ENCODE measurements around the gene ANXA9.

The ANXA9 gene

DNA sequence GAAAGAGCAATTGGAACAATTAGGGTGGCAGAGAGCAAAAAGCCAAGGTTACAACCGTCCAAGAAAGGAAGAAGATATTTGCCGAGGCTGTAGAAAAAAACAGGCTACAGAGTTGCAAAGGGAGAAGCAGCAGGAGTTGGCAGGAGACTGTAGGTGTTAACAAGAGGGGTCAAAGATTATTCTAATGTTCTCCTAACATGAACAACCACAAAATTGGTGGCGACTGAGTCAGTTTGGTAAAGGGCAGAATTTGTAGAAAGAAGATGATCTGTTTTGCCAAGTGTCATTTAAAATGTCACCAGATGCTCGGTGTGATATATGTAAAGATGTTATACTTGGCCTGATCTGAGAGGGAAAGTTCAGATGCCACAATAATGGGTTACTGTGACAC is 25.8 kb downstream of the ANXA9 start:
- no peak for DNase-seq (ENCODE audit: low spot score)
- in situ Hi-C loops (cut with MboI; ENCODE audit: low sequenced_read_pairs, unreplicated experiment), result no loop called here
- TF ChIP-seq, protein P1, sequence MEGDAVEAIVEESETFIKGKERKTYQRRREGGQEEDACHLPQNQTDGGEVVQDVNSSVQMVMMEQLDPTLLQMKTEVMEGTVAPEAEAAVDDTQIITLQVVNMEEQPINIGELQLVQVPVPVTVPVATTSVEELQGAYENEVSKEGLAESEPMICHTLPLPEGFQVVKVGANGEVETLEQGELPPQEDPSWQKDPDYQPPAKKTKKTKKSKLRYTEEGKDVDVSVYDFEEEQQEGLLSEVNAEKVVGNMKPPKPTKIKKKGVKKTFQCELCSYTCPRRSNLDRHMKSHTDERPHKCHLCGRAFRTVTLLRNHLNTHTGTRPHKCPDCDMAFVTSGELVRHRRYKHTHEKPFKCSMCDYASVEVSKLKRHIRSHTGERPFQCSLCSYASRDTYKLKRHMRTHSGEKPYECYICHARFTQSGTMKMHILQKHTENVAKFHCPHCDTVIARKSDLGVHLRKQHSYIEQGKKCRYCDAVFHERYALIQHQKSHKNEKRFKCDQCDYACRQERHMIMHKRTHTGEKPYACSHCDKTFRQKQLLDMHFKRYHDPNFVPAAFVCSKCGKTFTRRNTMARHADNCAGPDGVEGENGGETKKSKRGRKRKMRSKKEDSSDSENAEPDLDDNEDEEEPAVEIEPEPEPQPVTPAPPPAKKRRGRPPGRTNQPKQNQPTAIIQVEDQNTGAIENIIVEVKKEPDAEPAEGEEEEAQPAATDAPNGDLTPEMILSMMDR (IDR thresholded peaks at IDR 0.05; ENCODE audit: borderline replicate concordance, control extremely low read depth, extremely low read depth, insufficient read depth, missing control alignments), result no peak

DNA sequence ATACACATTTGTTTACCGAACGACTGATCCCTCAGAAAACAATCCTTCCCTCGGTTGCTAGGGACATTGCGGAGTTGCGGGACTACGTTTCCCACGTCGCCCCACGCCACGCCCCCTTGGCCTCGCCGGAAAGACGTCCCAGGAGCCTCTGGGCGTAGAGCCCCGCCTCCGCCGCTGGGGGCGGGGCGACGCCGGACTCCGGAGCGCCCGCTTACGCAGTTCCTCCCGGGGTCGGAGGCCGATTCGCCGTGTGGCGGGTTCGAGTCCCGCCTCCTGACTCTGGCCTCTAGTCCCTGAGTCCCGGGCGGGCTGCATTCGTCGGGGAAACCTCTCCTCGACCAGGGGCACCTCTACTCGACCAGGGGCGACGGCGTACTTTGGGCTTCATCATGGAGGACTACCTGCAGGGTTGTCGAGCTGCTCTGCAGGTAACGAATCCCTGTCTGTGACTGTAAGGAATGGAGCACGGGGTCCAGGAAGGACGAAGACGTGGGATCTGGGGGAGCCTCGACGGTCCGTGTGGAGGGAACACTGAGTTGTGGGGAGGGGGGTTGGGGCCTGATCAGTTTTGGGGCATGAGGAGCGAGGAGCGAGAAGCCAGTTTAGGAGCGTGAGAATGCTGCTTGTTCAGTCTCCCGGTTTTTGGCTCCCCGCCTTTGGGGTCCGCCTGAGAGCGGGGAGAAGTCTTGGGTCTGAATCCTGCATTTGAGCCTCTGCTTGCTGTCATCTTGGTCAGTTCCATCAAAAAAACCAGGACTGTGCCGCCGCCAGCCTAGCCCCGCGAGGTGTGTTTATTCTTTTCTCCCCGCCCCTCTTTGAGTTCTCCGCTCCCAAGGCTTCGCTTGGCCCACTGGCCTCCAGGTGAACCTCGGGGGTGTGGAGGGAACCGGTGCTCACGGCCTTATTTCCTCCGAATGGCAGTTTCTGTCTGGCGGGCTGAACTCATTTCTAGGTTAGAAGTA is 26.4 kb downstream of the ANXA9 start, which contains the start of gene PRUNE1:
Gene PRUNE1 (plus strand): TSS at position 206 of the 962 bp plus-strand sequence. CDS start 184 bp downstream, at position 390.
- TF ChIP-seq, protein P1 (IDR thresholded peaks at IDR 0.05; ENCODE audit: borderline replicate concordance, control extremely low read depth, extremely low read depth, insufficient read depth, missing control alignments), result no peak
- in situ Hi-C loops (cut with MboI; ENCODE audit: low sequenced_read_pairs, unreplicated experiment), result no loop called here
- DNase-seq (ENCODE audit: low spot score), result peak; percentile 99

DNA sequence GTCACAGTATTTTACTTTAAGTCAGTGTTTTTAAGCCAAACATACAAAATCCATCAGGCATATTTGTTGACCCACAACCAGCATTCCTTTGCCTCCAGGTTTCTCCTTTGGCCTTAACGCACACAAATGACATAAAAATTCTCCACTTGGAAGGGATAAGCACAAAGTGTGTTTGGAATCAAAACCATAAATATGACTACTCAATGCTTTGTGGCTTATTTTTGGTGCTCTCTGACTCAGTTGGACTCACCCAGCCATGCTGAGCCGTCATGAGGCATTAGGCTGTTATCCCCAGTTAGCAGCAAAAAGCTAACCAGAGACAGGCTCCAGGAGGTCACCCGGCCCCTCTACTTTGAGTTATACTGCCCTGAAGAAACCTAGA is 27.1 kb downstream of the ANXA9 start:
- DNase-seq (ENCODE audit: low spot score), result no peak
- in situ Hi-C loops (cut with MboI; ENCODE audit: low sequenced_read_pairs, unreplicated experiment), result no loop called here
- TF ChIP-seq, protein P1 (IDR thresholded peaks at IDR 0.05; ENCODE audit: borderline replicate concordance, control extremely low read depth, extremely low read depth, insufficient read depth, missing control alignments), result no peak

DNA sequence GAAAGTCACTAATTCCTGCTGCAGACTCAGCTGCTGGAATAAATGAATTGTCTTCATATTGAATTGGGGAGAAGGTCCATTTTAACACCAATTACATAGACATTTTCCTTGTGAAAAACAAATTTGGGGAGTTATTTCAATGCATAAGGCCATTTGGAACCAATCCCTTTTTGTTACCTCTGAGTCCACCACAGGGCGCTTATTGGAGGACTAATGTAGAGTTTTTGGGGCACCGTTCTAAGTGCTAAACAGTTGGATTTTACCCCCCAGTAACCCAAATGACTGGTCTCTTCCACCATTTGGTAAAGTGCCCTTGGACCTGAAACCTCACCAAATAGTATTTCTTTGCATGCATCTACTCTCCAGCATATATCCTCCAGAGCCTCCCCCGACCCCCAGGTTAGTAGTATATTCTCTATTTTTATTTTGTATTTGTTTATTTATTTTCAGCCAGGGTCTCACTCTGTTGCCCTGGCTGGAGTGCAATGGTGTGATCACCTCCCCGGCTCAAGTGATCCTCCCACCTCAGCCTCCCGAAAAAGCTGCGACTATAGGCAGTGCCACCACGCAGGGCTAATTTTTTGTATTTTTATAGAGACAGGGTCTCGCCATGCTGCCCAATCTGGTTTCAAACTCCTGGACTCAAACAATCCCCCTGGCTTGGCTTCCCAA is 27.7 kb downstream of the ANXA9 start:
- no peak for DNase-seq (ENCODE audit: low spot score)
- in situ Hi-C loops (cut with MboI; ENCODE audit: low sequenced_read_pairs, unreplicated experiment), result no loop called here

DNA sequence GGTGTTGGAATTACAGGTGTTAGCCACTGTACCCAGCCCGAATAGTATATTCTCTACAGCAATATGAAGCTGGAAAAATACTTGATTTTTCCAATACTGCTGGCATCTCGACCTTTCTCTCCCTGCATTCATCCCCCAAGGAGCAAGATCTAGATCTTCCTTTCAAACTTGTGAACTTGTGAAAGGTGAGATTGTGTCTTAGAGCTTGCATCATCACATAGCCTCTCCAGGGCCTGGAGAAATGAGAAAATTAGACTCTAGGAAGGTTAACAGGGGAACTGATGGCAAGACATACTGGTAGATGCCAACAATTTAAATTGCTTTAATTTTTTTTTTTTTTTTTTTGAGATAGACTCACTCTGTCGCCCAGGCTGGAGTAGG is 28.2 kb downstream of the ANXA9 start:
- TF ChIP-seq, protein P1 (IDR thresholded peaks at IDR 0.05; ENCODE audit: borderline replicate concordance, control extremely low read depth, extremely low read depth, insufficient read depth, missing control alignments), result no peak
- no peak for DNase-seq (ENCODE audit: low spot score)
- in situ Hi-C loops (cut with MboI; ENCODE audit: low sequenced_read_pairs, unreplicated experiment), result no loop called here

More for the DNA sequence above, 27.7 kb downstream of the ANXA9 start:
- TF ChIP-seq, protein P1 (IDR thresholded peaks at IDR 0.05; ENCODE audit: borderline replicate concordance, control extremely low read depth, extremely low read depth, insufficient read depth, missing control alignments), result no peak

DNA sequence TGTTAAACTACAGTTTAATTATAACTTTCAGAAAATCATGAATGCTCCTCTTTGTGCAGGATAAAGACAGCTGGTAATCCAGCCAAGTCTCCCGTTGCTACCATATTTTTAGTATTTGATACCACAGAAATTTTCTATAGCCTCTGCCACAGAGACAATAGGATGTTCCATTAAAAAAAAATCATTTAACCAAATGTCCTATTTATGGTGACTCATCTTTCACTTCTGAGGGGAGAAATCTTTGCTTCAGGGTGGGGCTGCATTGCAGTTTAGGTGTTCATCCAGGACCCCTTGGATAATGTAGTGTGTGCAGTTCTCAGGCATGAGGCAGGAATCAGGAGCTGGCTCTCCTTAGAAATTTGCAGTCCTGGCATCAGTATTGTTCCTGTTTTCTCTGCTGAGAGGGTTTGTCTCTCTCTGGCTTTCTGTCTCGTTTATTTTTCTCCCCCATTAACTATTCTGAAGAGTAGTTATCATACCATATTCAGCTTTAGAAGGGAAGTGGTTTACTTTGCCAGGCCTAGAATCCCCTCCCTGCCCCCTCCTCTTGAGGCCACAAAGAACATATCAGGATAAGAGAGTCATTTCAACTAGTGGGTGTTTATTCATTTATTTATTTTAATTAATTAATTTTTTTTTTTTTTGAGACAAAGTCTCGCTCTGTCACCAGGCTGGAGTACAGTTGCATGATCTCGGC is 29.2 kb downstream of the ANXA9 start:
- in situ Hi-C loops (cut with MboI; ENCODE audit: low sequenced_read_pairs, unreplicated experiment), result no loop called here
- TF ChIP-seq, protein P1 (IDR thresholded peaks at IDR 0.05; ENCODE audit: borderline replicate concordance, control extremely low read depth, extremely low read depth, insufficient read depth, missing control alignments), result no peak
- DNase-seq (ENCODE audit: low spot score), result no peak

Measured in GM13976 (cell line).